ENCODE data around the gene LEO1. TPM values are rescaled to one million over a fixed set of nuclear protein-coding genes. Genes with fewer than 3 reads are reported as not detected.
A peak's percentile ranks its signal among the peaks of the same experiment; 100 is the strongest.

The LEO1 gene
- 9.0 TPM for total RNA-seq
- long read RNA-seq, transcript LEO1-201 (12 exons, 2,193 nt): major isoform, 9 of 15 reads
- long read RNA-seq, partial matches to known transcripts: 3 of 15 reads
- long read RNA-seq, other reads (novel, unspliced or antisense): 3 of 15 reads

DNA sequence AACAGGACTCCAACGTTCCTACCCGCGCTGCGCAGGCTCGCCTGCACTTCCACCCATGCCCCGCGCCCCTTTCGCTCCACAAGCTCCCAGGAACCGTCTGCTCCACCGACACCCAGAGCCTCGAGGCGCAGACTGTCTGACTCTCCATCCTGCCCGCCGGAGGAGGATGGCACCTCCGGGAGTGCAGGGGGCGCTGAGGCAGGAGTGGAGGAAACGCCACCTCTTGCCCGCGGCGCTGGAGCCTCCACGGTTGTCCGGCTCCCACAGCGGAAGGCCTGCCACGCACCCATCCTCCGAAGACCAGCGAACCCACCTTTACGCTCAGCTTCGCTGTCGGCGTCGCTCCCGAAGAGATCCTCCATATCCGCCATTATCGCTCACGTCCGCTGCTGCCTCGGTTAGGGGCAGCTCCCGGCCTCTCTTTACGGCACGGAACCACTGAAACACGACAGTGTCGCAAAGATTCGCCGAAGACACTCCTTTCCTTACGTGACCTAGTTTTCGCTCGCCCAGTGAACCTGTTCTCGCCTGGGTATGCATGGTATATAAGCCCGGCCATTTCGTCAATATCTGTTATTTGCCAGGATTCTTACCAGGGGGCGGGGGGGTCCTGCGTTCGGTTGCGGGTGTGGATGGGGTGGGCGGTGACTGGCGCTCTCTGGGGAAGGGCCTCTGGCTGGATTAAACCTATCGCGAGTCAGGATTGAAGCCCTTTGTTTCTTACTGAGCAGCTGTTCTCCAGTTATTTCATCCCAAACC, at the start of gene LEO1:
TSS of gene LEO1 (minus strand) at position 404 of the 759 bp plus-strand sequence. CDS start at position 371, 33 bp downstream.
- intact Hi-C loops (cut with micrococcal nuclease): no loop called here

DNA sequence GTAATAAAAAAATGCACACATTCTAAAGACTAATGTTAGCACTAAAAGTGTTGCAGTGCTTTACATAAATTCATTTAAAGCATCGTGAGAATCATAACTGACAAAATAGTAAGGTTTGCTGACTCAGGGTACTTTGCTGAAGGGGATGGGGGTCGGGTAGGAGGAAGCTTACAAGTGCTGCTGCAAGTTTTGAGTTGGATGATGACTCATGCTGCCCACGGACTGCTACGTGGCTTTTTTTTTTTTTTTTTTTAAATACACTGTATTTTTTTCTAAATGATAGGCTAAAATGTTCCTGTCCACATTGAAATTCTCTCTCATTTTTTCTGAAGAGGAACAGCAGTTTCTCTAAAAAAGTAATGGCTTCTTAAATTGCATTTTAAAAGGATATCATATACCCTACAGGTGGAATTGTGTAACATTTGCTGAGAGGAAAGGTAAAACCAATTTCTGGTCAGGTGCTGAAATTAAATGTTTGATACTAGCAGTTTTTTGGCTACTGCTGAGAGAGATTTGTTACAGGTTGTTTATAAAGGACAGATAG, 49.6 kb upstream of the LEO1 start:
- intact Hi-C loops (cut with micrococcal nuclease): no loop called here
- peak; percentile 14 for ATAC-seq
- no peak for DNase-seq

More for the DNA sequence above, at the start of gene LEO1:
- peak; percentile 98 for ATAC-seq
- peak; percentile 88 for DNase-seq

DNA sequence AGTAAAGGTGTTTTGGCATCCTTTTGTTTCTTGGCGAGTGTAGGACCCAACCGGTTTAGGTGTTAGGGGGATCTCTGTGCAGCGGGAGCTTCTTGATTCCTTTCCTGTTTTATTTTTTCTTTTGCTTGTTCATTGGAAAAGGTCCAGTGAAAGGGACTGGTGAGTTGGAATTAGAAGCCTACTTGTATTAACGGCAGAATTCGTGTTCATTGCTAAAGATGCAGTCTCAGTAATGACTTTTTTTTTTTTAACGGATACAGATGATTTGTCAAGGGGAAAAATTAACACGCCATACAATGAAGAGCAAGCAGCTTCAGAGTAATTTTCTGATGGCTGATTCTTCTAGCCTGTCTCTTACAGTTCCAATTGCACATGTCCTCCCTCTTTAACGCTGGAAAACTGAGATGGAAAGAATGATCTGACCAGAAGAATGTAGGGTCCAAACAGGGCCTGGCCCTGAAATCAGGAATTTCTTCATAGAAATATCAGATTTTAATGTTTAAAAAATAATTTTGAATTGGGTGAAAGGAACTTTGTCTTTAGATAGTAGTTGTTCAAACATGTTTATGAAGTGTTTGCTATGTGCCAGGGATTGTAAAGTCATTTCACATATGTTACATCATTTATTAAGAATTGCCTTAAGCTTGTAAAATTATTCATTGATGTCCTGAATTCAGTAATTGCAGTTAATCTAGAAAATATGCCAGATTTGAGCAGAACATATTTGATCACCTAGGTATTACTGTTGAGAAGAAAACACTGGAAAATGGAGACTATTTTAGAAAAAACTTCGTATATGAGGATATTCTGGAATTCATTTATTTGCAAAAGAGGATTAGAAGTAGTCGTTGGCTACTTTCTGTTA, 48.9 kb upstream of the LEO1 start:
- ATAC-seq (no peak), DNase-seq (no peak)
- intact Hi-C loops (cut with micrococcal nuclease): no loop called here

GRCh38 chr15:52019394-52020220, 48.0 kb upstream of the LEO1 start:
- peak; percentile 79 for ATAC-seq
- peak; percentile 87 for DNase-seq
- intact Hi-C loops (cut with micrococcal nuclease): no loop called here

- DNase-seq (peak; percentile 98), ATAC-seq (peak; percentile 95)
- intact Hi-C loops (cut with micrococcal nuclease): no loop called here
Observed at GRCh38 chr15:52018693-52019393, 47.3 kb upstream of the LEO1 start, which contains the start of gene MAPK6. MAPK6 (plus strand) TSS chr15:52019219; CDS start chr15:52046461, 27,242 bp downstream.

- intact Hi-C loops (cut with micrococcal nuclease): no loop called here
- no peak for DNase-seq
- ATAC-seq: no peak
Observed at GRCh38 chr15:52018244-52018643, 46.7 kb upstream of the LEO1 start.

DNA sequence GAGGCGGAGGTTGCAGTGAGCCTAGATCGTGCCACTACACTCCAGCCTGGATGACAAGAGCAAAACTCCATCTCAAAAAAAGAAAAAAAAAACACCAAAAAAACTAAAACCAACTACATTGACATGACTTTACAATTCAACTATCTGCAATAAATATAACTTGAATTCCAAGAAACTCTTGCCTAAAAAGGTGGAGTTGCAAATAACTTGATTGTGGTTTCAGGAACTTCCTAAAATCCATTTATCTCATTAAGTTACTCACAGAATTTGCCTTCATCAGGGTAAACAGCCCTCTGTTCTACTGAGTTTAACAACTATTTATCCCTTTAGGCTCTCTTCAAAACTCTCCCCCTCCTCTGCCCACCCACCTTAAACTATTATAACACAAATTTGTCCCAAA, 44.7 kb upstream of the LEO1 start:
- intact Hi-C loops (cut with micrococcal nuclease): no loop called here
- no peak for ATAC-seq
- DNase-seq: no peak

- DNase-seq (no peak), ATAC-seq (no peak)
- intact Hi-C loops (cut with micrococcal nuclease): no loop called here
Observed at GRCh38 chr15:52014616-52015015, 43.0 kb upstream of the LEO1 start.

- DNase-seq: no peak
- no peak for ATAC-seq
- intact Hi-C loops (cut with micrococcal nuclease): no loop called here
Observed at GRCh38 chr15:52013151-52013791, 41.7 kb upstream of the LEO1 start.

GRCh38 chr15:52012210-52012609, 40.6 kb upstream of the LEO1 start:
- intact Hi-C loops (cut with micrococcal nuclease): no loop called here
- no peak for DNase-seq
- no peak for ATAC-seq

DNA sequence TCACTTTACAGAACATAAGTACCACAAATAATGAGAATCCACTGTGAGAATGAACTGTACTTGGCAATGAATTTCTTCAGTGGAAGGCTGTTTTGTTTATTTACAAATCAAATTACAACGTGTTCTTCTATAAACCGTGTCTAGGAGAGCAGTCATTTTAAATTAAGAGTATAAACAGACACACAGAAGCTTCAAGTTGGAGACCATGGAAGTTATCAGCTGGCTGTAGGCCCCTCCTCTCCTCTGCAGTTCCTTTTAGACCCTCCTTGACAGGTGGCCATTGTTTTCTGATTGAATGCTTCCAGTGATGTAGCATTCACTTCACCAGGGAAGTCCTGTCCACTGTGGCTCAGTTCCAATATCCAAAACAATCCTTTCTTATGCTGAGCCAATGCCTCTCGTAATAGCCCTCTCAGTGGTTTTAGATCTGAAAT, 40.1 kb upstream of the LEO1 start:
- DNase-seq (no peak), ATAC-seq (peak; percentile 73)
- intact Hi-C loops (cut with micrococcal nuclease): no loop called here

- no peak for ATAC-seq
- no peak for DNase-seq
- intact Hi-C loops (cut with micrococcal nuclease): no loop called here
Observed at GRCh38 chr15:52010633-52011595, 39.3 kb upstream of the LEO1 start.

DNA sequence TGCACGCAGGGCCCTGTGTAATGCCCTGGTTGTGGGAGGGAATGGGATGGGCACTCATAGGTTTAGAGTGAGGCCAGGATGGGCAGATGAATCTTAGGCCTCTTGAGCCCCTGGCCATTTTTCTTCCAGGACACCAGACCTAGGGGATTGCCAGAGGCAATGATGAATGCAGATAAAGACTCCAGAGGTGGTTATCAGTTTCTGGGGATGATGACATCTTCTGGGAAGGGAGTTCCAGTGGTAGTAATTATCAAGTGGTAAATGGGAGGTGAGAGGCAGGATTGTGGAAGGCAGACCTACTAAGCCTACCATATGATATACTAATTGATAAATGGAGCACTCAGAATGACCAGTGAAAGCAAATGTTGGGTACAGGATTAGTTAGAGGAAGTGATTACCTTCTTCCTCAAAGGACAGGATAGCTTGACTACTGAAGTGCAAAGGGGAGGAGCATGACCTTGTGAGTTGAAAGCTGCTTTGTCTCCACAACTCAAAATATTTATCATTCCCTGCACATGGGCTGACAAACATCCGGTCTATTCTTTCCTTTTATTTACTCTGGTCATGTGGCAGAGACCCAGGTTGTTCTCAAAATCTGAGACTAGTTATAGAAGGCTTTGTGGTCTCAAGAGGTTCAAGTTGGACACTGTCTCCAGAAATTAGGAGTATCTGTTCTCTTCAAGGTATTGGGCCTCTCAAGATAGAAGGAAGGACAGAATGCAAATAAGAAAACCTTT, 37.3 kb upstream of the LEO1 start:
- ATAC-seq (no peak), DNase-seq (no peak)
- intact Hi-C loops (cut with micrococcal nuclease): no loop called here

DNA sequence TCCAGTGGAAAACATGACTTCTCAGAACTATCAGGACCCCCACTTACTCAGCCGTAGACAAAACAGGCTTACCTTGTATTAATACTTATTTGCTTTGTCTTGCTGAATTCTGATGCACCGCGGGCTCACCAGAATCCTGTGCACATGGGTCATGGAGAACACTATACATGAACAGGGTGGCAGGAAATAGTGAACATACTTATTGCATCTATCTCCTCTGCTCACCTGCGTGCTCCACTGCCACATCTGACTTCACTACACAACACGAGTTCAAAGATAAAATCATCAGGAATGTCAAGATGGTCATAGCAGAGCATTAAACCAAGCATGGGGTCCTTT, 36.8 kb upstream of the LEO1 start:
- ATAC-seq (no peak), DNase-seq (no peak)
- intact Hi-C loops (cut with micrococcal nuclease): no loop called here

DNA sequence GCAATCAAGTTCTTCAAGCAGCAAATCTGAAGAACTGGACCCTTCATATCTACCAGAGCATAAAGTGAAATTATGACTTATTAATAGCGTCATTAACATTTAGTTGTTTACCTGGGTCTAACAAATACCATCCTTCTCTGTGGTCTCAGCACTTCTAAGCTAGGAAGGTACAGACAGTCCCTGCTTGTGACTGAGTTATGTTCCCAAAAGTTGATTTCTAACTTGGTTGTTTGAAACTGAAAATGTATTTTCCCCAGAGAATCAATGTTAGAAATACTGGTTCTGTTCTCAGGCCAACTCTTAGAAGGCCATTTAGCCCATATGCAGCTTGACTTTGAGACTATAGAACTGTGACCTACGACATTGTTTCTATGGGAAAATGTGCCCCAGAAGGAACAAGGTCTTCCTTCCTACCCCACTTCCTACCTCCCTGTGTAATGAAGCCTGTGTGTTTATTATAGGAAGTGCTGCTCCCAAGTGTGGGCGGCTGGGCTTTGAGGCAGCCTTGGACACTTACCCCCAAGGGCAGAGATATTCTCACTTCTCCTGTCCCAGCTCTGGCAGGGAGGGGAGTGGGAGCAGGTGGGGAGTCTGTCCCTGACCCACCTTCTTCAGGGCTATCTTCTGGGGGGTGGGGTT, 35.2 kb upstream of the LEO1 start:
- intact Hi-C loops (cut with micrococcal nuclease): no loop called here
- ATAC-seq: peak; percentile 53

More for the DNA sequence above, 35.2 kb upstream of the LEO1 start:
- no peak for DNase-seq
